NCI-H2081 treated with DMSO at 0.1 percent for 48 hours (cell line): ENCODE results near the gene GMDS.

Experiments used
- DNase-seq: peaks from one replicate; lab custom pipeline; 2025; lab: John Stamatoyannopoulos, UW

The GMDS gene

GRCh38 chr6:1644516-1645060 lies 600.8 kb downstream of the GMDS start:
- no peak for DNase-seq

GRCh38 chr6:1643830-1644445 lies 601.5 kb downstream of the GMDS start:
- no peak for DNase-seq

GRCh38 chr6:1643111-1643510 lies 602.3 kb downstream of the GMDS start:
- DNase-seq = no peak

GRCh38 chr6:1641343-1641885 lies 604.0 kb downstream of the GMDS start:
- DNase-seq = no peak

GRCh38 chr6:1640476-1640875 lies 604.9 kb downstream of the GMDS start:
- DNase-seq = no peak

GRCh38 chr6:1639430-1639829 lies 606.0 kb downstream of the GMDS start:
- no peak for DNase-seq

- DNase-seq = no peak
Measured at GRCh38 chr6:1636971-1637871, 608.2 kb downstream of the GMDS start.

GRCh38 chr6:1636272-1636825 lies 609.1 kb downstream of the GMDS start:
- no peak for DNase-seq

- no peak for DNase-seq
Measured at GRCh38 chr6:1635305-1636010, 609.9 kb downstream of the GMDS start.

- no peak for DNase-seq
Measured at GRCh38 chr6:1634081-1634480, 611.3 kb downstream of the GMDS start.

GRCh38 chr6:1633366-1634021 lies 611.9 kb downstream of the GMDS start:
- no peak for DNase-seq

- no peak for DNase-seq
Measured at GRCh38 chr6:1631251-1631650, 614.2 kb downstream of the GMDS start.

GRCh38 chr6:1630771-1631217 lies 614.6 kb downstream of the GMDS start:
- no peak for DNase-seq

- no peak for DNase-seq
Measured at GRCh38 chr6:1630212-1630770, 615.1 kb downstream of the GMDS start.

GRCh38 chr6:1629316-1629715 lies 616.1 kb downstream of the GMDS start:
- DNase-seq = no peak

GRCh38 chr6:1627827-1628560 lies 617.4 kb downstream of the GMDS start:
- no peak for DNase-seq

GRCh38 chr6:1626481-1626880 lies 618.9 kb downstream of the GMDS start:
- DNase-seq = no peak

- no peak for DNase-seq
Measured at GRCh38 chr6:1625794-1626435, 619.5 kb downstream of the GMDS start.

- DNase-seq = no peak
Measured at GRCh38 chr6:1624851-1625781, 620.3 kb downstream of the GMDS start.
